Islet of Langerhans (tissue), 1 donor: ENCODE measurements around the gene NLGN1.

Source experiments
- FAIRE-seq: peaks from one replicate; lab custom pipeline; 2011; peaks lifted over from hg19 to GRCh38; lab: Jason Lieb, UNC

NLGN1 gene

DNA sequence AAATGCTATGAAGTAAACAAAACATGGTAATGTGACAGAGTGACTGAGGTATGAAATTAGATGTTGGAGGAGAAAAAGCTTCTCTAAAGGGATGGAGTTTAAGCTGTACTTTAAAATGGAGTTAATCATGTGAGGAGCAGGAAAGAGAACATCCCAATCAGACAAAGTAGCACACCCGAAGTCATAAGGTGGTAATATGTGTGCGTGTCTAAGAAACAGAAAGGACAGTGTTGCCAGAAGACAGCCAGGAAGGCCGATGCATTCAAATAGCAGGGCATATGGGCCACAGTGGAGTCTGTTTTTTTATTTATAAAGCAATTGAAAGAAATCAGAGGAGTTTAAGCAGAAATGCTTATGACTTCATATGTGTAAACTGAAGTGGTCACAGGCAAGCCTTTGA is 376.3 kb downstream of the NLGN1 start:
- FAIRE-seq = no peak

DNA sequence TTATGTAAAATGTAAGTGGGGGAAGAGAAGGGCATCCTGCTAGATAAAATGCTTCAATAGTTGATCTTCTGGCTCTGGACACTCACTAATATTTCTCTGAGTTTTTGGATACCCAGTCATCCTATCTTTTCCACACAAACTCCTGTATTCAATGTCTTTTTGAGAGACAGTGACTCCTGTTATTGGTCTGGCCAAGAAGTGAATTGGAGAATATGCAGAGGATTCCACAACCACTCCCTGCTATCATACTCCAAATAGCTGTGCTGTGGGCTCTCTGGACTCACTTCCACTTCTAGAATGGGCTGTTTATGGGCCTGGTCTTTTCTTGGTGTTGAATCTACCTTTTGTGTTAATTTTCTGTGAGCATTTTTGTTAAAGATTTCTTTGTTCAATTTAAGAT is 376.8 kb downstream of the NLGN1 start:
- no peak for FAIRE-seq

DNA sequence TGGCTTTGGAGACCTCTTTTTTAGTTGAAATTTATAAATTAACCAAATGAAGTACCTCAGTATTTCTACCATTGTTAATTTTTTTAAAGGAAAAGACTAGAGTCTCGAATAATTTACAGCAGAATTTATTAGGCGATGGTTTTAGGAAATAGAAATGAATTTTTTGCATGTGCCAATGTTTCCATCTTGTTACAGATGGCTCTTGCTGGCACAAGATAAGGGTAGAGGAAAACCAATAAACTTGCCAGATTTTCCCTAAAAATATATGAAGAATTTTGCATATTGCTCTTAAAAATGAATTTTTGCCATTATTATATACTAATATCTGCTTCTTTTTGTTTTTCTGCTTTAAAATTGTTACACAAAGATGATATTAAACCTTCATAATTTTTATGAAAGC is 380.7 kb downstream of the NLGN1 start:
- FAIRE-seq = no peak

DNA sequence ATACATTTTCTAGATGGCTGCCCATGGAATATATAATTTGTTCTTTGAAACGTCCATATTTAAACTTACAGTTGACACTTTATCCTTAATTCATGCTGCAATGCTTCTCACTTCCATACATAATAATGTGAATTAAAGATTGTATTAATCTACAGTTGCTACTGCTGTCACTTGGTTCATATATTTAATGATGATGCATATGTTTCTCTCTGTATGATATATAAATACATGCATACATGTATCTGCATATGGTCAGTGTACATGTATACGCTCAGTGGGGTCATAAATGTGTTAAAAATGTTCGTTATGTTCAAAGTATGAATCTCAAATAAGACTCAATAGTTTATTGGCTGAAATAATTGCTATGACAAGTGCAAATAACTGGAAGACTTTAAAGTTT is 382.5 kb downstream of the NLGN1 start:
- FAIRE-seq = no peak

DNA sequence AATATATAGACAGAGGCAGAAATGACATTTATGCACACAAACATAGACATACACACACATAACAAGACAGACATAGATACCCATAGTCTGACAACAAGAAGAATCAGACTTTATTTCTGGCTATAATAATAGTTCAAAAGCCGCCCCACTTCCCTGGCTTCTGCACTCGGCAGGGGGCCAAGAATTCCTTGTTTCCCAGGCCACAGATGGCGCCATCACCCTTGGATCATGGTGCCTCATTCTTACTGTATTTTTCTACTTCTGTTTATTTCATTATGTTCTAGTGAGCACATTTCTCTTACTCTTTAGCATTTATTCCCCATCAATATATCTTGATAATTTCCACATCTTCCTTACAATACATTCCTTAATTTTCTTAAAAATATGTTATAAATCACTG is 387.5 kb downstream of the NLGN1 start:
- FAIRE-seq = no peak

DNA sequence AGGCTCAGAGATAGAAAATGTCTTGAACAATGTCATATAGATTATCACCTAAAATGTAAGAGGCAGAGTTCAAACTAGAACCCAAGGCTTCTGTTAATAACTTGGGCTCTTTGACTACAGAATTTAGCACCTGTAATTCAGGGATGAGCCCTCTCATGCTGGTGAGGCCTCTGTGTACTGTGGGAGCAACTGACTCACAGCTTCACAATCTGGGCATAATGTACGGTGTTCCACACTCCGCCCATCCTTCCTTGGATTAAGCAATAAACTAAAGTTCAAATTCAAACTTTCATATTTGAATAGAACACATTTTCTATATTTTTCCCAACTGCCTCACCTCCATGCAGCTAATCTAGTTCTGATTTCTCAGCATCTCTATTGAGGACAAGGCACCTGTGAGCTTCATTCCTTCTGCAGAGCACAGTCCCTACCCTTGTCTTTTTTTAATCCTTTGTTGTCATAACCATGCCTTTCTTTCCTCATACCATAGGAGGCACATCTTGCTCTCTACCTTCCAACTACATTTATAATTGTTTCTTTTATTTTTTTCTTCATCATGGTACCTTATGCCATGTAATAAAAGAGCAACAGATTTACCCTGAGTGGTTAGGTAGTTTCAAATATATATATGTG is 392.1 kb downstream of the NLGN1 start:
- no peak for FAIRE-seq

DNA sequence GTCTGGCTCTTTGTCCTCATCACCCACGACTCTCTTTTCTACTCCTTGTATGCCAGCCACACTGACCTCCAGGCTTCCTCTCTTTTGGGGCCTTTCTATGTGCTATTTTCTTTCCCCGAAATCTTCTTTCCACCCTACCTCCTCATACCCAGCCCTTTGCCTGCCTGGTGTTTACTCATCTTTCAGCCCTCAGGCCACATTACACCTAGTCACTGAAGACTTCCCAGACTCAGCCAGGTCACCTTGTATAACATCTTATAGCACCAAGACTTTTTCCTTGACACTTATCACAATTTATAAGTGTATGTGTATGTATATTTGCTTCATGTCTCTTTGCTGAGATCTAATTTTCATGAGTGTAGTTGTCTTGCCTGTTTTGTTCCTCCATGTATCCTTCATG is 396.4 kb downstream of the NLGN1 start:
- no peak for FAIRE-seq

DNA sequence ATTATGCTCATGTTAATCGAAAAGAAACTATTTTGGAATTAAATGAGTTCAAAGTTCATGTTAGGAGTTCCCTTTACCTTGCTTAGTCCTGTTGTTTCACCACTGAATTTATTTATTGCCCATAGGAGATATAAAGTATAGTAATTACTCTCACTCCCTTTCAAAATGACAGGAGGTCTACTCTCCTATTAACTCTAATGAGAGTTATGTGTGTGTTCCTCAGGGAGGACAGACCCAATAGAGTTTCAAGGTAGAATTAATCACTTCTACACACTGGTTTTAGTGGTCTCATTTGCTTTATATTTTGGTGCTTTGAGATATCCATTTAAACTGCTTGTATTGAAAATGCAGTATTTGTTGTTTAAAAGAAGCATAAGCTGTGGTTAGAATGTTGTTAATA is 398.9 kb downstream of the NLGN1 start:
- no peak for FAIRE-seq

DNA sequence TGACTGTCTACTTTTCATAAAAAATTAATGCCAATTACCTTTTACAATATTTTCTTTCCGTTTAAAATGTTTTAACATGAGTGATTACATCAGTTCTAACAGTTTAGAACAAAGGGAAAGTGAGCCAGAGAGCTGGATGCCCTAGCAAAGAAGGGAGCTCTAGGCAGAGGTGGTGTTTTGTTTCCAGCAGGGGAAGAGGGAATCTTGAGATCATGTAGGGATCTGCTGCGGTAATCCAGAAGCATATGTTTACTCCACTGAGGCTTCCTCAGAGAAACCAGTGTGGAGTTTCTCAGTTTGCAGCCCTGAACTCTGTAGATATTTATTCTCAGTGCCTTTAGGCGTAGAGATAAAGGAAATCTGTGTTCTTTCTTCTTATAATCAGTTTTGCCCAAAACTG is 399.3 kb downstream of the NLGN1 start:
- FAIRE-seq = no peak

DNA sequence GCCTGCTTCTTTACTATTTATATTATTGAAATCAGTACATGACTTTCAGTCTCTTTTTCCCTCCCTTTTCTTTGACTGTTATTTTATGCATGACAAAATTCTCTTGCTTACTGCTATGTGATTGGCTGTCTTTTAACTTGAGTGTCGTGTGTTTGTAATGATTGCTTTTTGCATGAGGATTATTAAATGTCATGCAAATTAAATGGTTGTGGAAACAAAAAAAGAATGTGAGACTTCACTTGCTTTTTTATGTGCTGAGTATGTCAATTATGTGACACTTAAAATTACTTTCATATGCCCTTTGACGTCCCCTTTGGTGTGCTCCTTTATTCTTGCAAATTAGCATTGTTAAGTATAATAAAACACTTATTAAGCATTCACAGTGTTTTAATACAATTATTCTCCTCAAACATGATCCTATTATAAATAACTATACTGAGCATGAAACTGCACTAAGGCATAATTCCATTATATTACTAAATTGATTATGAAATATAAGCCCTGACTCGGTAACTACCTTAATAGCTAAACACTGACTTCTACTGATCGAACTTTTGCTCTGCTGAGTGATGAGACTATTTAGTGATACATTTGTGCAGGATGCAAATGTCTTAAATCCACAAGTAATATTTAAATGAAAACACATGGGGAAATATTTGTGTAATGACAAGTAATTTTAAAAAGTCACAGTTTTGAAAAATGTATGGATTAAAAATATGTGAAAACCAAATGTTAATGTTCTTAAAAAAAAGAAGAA is 401.7 kb downstream of the NLGN1 start:
- no peak for FAIRE-seq

DNA sequence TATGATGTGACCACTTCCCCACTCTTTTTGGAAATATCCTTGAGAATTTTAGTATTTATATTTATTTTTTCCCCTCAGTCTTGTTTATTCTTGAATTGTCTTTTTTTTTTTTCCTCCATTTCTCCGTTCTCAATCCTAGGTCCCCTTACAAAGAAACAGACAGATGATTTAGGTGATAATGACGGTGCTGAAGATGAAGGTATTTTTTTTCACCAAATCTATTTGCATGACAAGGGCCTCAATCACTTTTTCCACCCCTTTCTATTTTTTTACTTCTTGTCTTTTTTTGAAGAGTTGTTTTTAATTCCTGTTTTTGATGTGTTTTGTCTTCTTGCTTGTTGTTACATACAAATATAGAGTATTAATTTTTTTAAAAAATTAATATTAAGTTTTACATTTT is 402.6 kb downstream of the NLGN1 start:
- peak; percentile 30 for FAIRE-seq

DNA sequence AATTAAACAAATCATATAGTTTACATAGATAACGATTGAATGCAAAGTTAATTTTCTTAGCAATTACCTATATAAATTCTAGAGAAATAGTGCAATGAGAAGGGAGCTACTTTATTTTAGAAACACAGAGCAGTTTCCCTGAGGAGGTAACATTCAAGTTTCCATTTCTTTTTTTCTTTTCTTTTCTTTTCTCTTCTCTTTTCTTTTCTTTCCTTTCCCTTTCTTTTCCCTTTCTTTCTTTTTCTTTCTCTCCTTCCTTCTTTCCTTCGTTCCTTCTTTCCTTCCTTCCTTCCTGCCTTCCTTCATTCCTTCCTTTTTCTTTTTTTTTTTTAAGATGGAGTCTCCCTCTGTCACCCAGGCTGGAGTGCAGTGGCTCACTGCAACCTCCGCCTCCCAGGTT is 417.3 kb downstream of the NLGN1 start:
- no peak for FAIRE-seq

DNA sequence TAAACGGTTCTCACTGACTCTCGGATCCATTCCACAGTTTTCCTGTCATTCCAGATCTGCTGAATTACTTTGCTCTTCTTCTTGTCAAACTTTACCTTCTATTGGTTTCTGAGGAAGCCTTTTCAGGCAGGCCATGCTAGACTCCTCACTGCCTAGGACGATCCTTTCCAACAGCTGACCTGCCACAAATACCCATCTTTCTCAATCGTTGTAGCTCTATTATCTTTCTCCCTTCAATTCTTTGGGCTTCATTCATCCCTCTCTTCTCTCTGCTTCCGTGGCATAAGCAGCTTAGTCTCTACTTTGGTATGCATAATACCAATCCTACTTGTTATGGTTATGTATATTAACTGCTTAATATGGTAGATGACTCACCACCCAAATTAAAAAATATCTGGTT is 421.8 kb downstream of the NLGN1 start:
- no peak for FAIRE-seq

DNA sequence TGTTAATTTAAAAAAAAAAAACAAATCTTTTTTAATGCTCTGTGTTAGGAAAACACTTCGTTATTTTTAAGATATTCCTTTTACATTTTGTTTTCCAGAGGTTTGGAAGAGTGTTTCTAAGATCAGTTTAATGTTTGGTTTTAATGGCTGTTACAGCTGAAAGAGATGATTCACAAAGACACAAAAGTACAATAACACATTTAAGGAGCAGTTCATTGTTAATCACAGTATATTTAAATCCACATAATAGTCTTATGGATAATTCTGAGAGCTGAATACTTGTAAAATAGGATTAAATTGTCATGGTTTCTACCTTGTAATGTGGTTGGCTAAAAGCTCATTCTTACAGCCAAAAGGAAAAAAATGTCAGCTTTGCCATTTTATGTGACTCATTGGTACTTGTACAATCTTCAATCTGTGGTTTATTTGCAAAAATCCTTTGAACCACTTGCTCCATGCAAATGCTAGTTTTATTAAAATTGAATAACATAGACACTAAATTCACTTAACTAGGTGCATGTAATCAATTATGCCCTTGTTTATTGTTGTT is 426.4 kb downstream of the NLGN1 start:
- no peak for FAIRE-seq

DNA sequence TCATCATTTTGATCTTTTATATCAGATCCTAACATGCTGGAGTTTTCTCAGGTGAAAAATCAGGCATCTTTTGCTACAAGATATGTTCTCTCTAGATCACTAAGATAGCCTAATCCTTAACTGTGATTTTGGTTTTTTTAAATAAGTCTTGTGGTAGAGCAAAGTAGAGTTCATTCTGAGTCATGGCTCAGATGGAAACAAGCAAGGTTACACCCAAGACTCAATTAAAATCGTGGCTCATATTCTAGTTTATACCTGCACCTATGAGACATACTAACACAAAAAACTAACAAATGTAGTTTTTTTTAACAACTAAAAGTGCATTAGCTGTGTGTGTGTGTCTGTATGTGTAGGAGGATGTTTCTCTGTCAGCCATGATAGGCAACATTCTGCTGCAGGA is 428.2 kb downstream of the NLGN1 start:
- no peak for FAIRE-seq

DNA sequence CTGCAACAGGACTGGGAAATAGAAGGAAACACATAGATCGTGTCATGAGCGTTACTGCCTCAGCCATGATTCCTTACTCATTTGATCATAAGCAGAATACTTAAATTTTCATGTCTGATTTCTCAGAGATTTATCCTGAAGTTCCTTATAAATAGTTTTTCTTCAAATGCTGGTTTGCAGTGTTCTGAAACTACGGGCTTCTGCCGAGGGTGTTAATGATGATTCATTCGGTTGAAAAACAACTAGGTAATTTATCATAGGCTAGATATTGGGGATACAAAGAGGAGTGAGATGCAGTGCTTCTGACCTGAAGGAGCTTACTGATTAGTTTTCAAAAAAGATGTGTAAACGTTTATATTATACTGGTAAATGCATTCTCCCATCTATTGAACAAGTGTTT is 428.9 kb downstream of the NLGN1 start:
- FAIRE-seq = peak; percentile 68

DNA sequence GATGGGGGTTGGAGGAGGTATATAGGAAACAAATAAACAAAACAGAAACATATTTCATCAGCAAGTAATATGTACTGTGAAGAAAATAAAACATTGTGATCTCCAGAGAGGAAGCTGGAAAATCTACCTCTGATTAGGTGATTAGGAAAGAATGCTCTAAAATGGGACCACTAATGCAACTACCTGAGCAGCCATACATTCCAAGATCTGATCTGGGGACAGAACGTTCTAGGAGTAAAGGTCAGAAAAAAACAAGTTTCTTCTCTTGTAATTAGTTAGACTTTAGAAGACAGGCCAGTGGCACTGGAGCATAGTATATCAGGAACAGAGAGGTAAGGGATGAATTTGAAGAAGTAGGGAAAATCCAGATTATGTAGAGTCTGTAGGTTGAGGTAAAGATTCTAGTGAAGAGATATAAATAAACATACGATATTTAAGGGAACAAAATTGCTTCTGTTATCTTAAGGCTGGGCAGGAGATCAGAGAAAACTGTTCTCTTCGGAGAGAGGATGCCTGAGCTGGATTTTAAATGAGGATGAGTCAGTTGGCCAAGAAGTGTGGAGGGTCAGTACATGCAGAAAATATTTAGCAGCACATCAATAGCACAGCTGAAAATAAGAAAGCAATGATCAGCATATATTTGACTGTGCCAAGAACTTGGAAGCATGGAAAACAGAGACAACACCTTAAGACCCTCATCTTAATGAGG is 429.5 kb downstream of the NLGN1 start:
- FAIRE-seq = no peak

DNA sequence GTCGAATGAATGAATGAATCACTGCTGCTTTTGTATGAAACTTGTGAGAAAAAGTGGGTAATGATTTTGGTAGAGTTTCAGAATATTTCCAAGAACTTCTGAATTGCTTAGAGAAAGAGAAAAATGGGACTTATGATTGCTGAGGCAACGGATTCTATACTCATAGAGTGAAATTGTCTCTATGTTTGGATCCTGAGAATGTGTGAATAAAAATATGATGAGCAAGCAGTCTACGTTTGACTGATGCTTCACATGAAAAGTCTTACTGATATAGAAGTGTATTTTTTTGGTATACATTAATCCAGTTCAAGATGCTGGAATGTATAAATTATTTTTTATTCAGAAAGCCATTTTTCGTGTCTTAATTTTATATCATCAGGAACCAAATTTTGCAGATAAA is 441.1 kb downstream of the NLGN1 start:
- FAIRE-seq = no peak

DNA sequence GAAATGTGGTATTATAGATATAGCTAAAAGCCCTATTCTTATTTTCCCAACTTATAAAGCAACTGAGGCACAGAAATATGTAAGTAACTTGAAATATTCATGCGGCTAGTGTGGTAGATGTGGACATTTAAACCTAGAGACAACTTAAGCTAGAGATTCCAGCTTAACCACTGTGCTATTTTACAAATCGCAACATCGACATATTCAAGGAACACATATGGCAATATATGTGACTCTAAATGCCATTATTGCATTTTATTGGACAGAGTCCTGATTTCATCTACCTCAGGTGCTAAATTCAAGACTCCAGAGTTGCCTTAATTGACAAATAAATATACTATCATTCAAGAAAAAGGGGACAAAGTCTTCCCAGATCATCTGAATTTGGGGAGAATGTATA is 442.3 kb downstream of the NLGN1 start:
- no peak for FAIRE-seq

DNA sequence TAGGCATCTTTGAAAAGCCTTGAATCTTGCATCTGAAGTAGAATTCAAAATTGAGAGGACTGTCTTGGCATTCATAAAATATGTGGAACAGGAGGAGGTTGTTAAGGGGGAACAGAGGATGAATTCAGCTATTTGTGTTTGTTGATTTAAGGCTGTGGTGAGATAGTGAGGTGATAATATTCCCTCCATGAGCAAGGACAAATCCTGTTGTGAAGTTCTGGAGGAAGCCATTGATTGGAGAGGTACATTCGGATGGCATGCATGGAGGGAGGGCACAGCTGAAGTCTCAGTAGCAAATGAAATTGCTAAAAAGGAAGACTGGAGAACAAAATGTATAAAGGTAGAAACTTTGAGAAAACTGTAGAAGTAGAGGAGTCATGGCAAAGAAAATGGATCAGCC is 443.8 kb downstream of the NLGN1 start:
- no peak for FAIRE-seq

DNA sequence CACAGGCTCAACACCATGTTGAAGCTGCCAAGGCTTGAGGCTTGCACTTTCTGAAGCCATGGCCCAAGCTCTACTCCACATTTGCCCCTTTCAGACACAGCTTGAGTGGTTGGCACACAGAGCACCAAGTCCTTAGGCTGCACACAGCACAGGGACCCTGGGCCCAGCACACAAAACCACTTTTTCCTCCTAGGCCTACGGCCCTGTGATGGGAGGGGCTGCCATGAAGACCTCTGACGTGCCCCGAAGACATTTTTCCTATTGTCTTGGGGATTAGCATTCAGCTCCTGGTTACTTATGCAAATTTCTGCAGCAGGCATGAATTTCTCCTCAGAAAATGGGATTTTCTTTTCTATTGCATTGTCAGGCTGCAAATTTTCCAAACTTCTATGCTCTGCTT is 445.5 kb downstream of the NLGN1 start:
- FAIRE-seq = no peak

DNA sequence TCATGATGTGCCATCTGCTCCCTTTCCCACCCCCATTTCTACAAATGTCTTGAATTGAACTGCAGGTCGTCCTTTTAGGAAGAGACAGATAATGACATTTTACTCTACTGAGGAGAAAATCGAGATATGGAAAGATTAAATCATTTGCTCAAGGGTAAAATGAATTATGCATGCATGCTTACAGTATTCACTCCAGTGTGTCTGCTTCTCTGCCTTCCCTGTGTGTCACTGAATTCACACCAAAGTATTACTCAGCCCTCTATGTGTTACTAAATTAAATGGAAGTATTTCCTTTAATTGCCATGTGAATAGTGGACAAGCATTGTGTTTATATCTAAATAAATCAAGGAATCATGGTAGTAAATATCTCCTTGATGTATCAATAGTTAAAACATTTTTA is 449.0 kb downstream of the NLGN1 start:
- FAIRE-seq = no peak

DNA sequence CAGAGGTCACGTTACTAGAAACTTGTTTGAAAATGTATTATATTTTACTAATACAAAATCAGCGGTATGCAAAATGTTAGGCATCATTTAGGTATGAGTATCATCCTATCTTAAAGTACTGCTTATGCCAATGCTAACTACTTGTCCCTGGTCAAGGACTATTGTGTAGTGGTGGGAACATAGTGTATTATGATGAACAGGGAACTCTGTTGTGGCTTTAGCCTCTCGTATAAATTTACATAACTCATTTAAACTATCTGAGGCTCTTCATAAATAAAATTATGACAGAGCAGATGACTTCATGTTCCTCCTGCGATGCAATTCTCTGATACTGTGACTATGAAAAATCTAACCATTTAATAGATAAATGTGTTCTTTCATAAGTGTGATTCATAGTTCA is 451.9 kb downstream of the NLGN1 start:
- FAIRE-seq = no peak
